Stimulated activated CD8-positive, alpha-beta memory T cell treated with anti-CD3 and anti-CD28 coated beads, Interleukin-12 subunit alpha, Interleukin-12 subunit beta, amount 100 ng/mL, for 24 hours (primary cell): ENCODE measurements around the gene C10orf105.

Experiments
- DNase-seq: peaks from one replicate; pipeline ENCODE4 v3.0.0-alpha.2; 2020; ENCODE audit errors: extremely low read depth

Gene C10orf105

GRCh38 chr10:71716426-71716825 is 3.2 kb downstream of the C10orf105 start:
- DNase-seq, result no peak

DNA sequence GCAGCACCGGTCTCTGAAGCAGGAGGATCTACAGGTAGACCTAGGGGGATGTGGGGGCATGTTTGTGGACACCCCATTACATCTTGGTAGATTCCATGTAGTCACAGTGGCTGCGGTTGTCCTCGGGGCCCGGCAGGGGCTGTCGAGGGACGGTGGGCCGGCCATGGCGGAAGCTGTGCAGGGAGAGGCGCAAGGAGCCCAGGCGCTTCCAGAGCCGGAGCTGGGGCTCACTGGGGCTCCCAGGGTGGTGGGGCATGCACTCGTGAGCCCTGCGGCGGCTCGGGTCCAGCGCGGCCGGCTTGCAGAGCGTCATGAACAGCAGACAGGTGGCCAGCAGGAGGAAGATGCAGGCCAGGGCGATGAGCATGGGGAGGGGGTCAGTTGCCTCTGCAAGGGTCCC is 3.7 kb downstream of the C10orf105 start:
- DNase-seq, result no peak

DNA sequence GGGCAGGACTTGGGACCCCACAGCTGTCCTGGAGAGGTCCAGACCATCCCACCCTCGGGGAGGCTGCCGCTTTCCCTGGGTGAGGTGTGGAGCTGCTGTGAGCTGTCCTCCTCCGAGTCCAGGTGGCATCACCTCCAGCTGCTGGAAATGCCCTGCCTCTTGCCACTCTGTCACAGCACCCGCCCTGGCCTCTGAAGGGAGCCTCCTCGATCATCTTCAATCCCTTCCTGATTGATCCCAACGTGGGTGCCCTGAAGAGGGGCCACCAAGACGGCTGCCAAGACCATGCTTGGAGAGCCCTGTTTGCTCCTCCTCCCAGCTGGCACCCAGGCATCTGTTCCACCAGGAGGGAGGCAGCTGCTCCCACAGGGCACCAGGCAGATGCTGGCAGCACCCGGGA is 4.6 kb downstream of the C10orf105 start:
- no peak for DNase-seq

- DNase-seq, result no peak
Measured at GRCh38 chr10:71714592-71714991, 5.0 kb downstream of the C10orf105 start.

GRCh38 chr10:71714031-71714410 is 5.6 kb downstream of the C10orf105 start:
- no peak for DNase-seq

- no peak for DNase-seq
Measured at GRCh38 chr10:71713135-71714030, 6.2 kb downstream of the C10orf105 start.

DNA sequence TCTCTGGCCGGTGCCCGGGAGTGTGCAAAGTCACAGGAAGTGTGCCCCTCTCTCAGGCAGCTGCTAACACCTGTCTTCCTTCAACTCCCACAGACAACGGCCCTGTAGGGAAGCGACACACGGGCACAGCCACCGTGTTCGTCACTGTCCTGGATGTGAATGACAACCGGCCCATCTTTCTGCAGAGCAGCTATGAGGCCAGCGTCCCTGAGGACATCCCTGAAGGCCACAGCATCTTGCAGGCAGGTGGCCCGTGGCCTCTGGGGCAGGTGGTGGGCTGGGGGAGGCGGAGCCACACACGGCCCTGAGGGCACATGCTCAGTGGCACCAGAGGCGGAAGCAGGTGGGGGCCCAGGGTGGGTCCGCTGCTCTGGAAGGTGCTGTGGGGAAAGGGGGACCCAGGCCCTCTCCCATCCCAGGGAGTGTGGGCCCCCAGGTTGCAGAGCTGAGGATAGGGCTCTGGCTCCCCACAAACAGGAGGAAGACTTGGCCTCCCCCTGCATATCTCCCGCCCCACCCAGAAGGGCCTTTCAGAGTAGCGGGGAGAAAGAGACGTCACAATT is 6.9 kb downstream of the C10orf105 start:
- no peak for DNase-seq

GRCh38 chr10:71712170-71712569 is 7.4 kb downstream of the C10orf105 start:
- DNase-seq, result no peak

GRCh38 chr10:71711052-71711623 is 8.4 kb downstream of the C10orf105 start:
- no peak for DNase-seq

GRCh38 chr10:71710519-71710918 is 9.1 kb downstream of the C10orf105 start:
- DNase-seq, result no peak

GRCh38 chr10:71708897-71709882 is 10.4 kb downstream of the C10orf105 start:
- no peak for DNase-seq

- DNase-seq, result no peak
Measured at GRCh38 chr10:71708301-71708703, 11.3 kb downstream of the C10orf105 start.

GRCh38 chr10:71707240-71707789 is 12.3 kb downstream of the C10orf105 start:
- no peak for DNase-seq

GRCh38 chr10:71706216-71707121 is 13.1 kb downstream of the C10orf105 start:
- DNase-seq, result no peak

GRCh38 chr10:71705582-71705981 is 14.0 kb downstream of the C10orf105 start:
- DNase-seq, result no peak

GRCh38 chr10:71704816-71705215 is 14.8 kb downstream of the C10orf105 start:
- DNase-seq, result no peak

GRCh38 chr10:71703577-71703976 is 16.0 kb downstream of the C10orf105 start:
- no peak for DNase-seq

DNA sequence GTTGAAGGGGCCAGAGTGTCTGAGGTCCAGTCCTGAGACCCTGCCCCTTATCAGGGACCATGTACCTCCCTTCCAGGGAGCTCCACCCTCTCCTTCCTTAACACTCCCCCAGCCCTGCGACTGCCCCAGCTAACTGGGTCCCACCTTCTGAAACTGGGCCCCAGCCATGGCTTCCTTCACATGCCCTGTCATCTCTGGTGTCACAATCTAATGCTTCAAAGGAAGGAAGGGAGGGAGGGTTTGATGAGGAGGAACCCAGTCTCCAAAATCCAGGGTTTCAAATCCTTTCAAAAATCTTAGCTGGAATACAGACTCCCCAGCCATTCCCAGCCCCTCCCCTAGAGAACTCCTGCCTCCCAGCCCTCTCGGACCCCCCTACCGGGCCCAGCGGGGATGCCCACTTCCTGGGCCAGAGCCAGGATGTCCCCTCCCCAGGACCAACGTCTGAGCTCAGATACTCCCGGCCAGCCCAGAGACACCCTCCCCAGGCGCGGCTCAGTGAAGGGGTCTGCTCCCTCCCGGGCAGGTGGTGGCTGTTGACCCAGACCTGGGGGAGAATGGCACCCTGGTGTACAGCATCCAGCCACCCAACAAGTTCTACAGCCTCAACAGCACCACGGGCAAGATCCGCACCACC is 18.0 kb downstream of the C10orf105 start:
- no peak for DNase-seq

GRCh38 chr10:71700731-71701368 is 18.7 kb downstream of the C10orf105 start:
- no peak for DNase-seq
